ENCODE results near the gene DOCK7. TPM values are rescaled to one million over a fixed set of nuclear protein-coding genes. Genes with fewer than 3 reads are reported as not detected.

Gene DOCK7, protein sequence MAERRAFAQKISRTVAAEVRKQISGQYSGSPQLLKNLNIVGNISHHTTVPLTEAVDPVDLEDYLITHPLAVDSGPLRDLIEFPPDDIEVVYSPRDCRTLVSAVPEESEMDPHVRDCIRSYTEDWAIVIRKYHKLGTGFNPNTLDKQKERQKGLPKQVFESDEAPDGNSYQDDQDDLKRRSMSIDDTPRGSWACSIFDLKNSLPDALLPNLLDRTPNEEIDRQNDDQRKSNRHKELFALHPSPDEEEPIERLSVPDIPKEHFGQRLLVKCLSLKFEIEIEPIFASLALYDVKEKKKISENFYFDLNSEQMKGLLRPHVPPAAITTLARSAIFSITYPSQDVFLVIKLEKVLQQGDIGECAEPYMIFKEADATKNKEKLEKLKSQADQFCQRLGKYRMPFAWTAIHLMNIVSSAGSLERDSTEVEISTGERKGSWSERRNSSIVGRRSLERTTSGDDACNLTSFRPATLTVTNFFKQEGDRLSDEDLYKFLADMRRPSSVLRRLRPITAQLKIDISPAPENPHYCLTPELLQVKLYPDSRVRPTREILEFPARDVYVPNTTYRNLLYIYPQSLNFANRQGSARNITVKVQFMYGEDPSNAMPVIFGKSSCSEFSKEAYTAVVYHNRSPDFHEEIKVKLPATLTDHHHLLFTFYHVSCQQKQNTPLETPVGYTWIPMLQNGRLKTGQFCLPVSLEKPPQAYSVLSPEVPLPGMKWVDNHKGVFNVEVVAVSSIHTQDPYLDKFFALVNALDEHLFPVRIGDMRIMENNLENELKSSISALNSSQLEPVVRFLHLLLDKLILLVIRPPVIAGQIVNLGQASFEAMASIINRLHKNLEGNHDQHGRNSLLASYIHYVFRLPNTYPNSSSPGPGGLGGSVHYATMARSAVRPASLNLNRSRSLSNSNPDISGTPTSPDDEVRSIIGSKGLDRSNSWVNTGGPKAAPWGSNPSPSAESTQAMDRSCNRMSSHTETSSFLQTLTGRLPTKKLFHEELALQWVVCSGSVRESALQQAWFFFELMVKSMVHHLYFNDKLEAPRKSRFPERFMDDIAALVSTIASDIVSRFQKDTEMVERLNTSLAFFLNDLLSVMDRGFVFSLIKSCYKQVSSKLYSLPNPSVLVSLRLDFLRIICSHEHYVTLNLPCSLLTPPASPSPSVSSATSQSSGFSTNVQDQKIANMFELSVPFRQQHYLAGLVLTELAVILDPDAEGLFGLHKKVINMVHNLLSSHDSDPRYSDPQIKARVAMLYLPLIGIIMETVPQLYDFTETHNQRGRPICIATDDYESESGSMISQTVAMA (N-terminal part only)
- 10 to 100 TPM; 32.4 to 54.8 (median 42.9) TPM for total RNA-seq
- polyA plus RNA-seq = 10 to 100 TPM in 1 of 3 donors, 1 to 10 TPM in 2; 6.5 to 11.4 (median 9.8) TPM

DNA sequence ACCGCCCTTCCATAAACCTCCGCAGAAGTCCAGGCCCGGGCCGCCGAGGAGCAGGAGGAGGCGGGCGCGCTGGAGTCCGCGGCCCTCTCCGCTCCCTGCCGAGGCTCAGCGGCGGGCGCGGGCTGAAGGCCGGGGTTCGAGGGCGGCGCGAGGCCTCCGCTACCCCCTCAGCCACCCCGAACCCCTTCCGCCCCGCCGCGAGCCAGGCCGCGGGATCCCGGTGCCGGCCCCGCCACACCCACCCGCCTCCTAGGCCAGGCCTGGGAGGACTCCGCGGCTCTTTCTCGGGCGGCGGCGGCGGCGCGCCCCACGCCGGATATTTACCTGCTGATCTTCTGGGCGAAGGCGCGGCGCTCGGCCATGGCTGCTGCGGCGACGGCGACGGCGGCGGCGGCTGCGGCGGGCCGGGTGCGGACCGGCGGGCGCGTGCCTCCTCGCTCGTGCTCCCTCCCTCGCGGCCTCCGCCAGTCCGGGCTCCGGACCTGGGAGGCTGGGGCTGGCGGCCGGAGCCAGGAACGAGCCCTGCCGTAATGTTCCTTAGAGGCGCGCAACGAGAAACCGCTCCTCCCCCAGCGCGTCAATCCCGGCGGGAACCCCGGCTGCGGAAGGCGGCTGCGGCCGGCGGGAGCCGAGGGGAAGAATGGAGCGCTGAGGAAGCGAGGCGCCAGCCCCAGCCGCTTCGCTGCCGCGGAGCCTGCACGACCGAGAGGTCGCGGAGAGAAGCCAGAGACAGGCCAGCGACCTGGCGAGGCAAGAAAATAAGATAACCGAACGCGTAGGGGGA, at the start of gene DOCK7:
TSS of gene DOCK7 (minus strand) at position 484 of the 784 bp plus-strand sequence. CDS start at position 362, 122 bp downstream.
- H3K4me3 ChIP-seq = peak within 1 kb of the TSS; percentile 81 to 92 (median 88)
- TF ChIP-seq, protein P1, sequence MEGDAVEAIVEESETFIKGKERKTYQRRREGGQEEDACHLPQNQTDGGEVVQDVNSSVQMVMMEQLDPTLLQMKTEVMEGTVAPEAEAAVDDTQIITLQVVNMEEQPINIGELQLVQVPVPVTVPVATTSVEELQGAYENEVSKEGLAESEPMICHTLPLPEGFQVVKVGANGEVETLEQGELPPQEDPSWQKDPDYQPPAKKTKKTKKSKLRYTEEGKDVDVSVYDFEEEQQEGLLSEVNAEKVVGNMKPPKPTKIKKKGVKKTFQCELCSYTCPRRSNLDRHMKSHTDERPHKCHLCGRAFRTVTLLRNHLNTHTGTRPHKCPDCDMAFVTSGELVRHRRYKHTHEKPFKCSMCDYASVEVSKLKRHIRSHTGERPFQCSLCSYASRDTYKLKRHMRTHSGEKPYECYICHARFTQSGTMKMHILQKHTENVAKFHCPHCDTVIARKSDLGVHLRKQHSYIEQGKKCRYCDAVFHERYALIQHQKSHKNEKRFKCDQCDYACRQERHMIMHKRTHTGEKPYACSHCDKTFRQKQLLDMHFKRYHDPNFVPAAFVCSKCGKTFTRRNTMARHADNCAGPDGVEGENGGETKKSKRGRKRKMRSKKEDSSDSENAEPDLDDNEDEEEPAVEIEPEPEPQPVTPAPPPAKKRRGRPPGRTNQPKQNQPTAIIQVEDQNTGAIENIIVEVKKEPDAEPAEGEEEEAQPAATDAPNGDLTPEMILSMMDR (IDR thresholded peaks at IDR 0.05) = no peak
- TF ChIP-seq POLR2A (IDR thresholded peaks at IDR 0.05) (no peak), EP300 (IDR thresholded peaks at IDR 0.05) (no peak), POLR2AphosphoS5 (IDR thresholded peaks at IDR 0.05) (peak in 2 of 4 donors; percentile 37 to 50)
- no peaks in the 10 kb centered on the region for H3K36me3 ChIP-seq
- no peaks in the 10 kb centered on the region for H3K9me3 ChIP-seq
- peak; percentile 86 for DNase-seq
- no peaks in the 10 kb centered on the region for H3K27me3 ChIP-seq
- 1% methylated on average over 107 of the region's 107 CpGs for WGBS, 2 donors
- peak within 1 kb of the TSS; percentile 81 to 88 (median 84) for H3K27ac ChIP-seq
- H3K4me1 ChIP-seq = peaks cover 0 to 61% (median 49%) of the 10 kb centered on the region in 4 donors
- intact Hi-C loops (cut with DNase I) = loop anchor here (5.0 kb wide), 1 partner anchor 59 kb away; no protein-coding TSS in a partner anchor

DNA sequence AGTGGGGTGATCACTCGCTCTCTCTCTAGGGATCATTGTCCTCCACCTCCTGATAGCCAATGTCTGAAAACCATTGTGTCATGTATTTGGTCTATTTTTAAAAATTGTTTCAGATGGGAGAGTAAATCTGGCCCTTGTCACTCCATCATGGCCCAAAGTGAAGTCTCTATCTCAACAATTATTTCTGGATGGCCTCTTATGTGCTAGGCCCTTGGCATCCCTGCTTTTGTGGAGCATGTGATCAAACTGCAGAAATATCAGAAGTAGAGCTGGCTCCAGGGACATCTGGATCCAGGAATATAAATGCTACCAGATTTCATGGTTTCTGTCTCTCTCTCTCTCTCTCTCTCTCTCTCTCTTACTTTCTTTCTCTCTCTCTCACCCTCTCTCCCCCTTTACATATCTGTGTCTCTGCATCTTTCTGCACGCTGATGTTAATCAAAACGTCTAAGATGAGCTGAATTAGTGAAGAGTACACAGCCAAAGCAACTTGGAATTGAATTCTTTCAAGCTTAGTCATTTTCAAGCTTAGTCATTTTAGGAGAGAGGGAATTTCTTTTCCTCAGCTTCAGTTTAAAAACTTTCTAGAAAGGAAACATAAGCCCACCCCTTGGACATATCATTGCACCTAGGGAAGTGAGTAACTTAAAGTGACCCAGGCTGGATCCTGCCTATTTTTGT, 47.4 kb upstream of the DOCK7 start:
- no peak overlapping the region for H3K27ac ChIP-seq

DNA sequence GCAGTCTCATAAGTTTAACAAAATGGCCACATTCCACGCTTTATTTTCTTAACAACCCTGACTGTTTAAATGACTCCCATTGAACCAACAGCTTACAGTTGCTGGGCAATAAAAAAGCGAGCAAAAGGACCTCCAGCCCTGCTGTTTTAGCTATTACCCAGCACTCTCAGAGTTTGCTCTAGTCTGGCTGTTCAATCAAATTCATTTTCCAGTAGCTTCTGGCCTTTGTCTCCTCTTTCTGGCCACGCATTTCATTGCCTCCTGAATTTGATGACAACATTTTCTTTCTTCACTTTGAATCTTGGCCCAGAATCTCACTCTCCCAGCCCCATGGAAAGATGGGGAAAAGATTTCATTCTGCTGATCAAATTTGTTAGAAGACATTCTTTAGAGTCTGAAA, 44.1 kb upstream of the DOCK7 start:
- no peak for DNase-seq
- no peaks in the 10 kb centered on the region for H3K36me3 ChIP-seq
- H3K9me3 ChIP-seq = no peaks in the 10 kb centered on the region
- H3K4me3 ChIP-seq = no peak overlapping the region
- TF ChIP-seq POLR2A (IDR thresholded peaks at IDR 0.05) (no peak), POLR2AphosphoS5 (IDR thresholded peaks at IDR 0.05) (no peak), EP300 (IDR thresholded peaks at IDR 0.05) (no peak)
- TF ChIP-seq, protein P1 (IDR thresholded peaks at IDR 0.05) = no peak
- H3K4me1 ChIP-seq = peaks cover 0 to 8% (median 0%) of the 10 kb centered on the region in 4 donors
- intact Hi-C loops (cut with DNase I) = no loop called here
- WGBS, 2 donors = 14 to 64% methylated on average over 3 of the region's 3 CpGs
- H3K27me3 ChIP-seq = no peaks in the 10 kb centered on the region
- H3K27ac ChIP-seq = no peak overlapping the region

More for the DNA sequence above, 47.4 kb upstream of the DOCK7 start:
- intact Hi-C loops (cut with DNase I) = no loop called here
- Histone ChIP-seq H3K36me3 (no peaks in the 10 kb centered on the region), H3K4me3 (no peak overlapping the region), H3K9me3 (no peaks in the 10 kb centered on the region), H3K27me3 (no peaks in the 10 kb centered on the region), H3K4me1 (no peaks in the 10 kb centered on the region)
- 75 to 87% methylated on average over 3 of the region's 3 CpGs for WGBS, 2 donors
- TF ChIP-seq, protein P1 (IDR thresholded peaks at IDR 0.05) = no peak
- TF ChIP-seq POLR2A (IDR thresholded peaks at IDR 0.05) (no peak), EP300 (IDR thresholded peaks at IDR 0.05) (no peak), POLR2AphosphoS5 (IDR thresholded peaks at IDR 0.05) (no peak)
- no peak for DNase-seq
